Fibroblast of the aortic adventitia (primary cell): ENCODE results near the gene KCNAB1. TPM values are rescaled to one million over a fixed set of nuclear protein-coding genes. Genes with fewer than 3 reads are reported as not detected.
"Not testable (repeated sequence)": the region's sequence is repeated elsewhere in the genome, so short reads cannot be mapped to it uniquely, and the experiment has no call there.

Experiments used
- DNase-seq: peaks from one replicate; pipeline ENCODE4 v3.0.0-alpha.2; 2010; ENCODE audit warnings: low read depth
- H3K4me3 ChIP-seq: 2 replicates; pipeline ENCODE4 v1.5.1; 2011; ENCODE audit warnings: low read depth, mild to moderate bottlenecking, control low read depth, low read length, moderate library complexity
- total RNA-seq: library from RNA; depleted of rRNA; stranded (reverse); fragments of >200 nt; gene quantifications from 2 replicates; pipeline ENCODE4 v1.2.3, GENCODE V29; 2012; ENCODE audit warnings: low replicate concordance
- TF ChIP-seq, protein P1 (sequence below): IDR thresholded peaks from 2 replicates; pipeline ENCODE4 v1.5.1; 2011; ENCODE audit warnings: mild to moderate bottlenecking, low read length, control low read depth, inconsistent platforms; ENCODE audit not compliant: insufficient read depth

Gene KCNAB1
- total RNA-seq, 1 donor = 3.3 TPM

DNA sequence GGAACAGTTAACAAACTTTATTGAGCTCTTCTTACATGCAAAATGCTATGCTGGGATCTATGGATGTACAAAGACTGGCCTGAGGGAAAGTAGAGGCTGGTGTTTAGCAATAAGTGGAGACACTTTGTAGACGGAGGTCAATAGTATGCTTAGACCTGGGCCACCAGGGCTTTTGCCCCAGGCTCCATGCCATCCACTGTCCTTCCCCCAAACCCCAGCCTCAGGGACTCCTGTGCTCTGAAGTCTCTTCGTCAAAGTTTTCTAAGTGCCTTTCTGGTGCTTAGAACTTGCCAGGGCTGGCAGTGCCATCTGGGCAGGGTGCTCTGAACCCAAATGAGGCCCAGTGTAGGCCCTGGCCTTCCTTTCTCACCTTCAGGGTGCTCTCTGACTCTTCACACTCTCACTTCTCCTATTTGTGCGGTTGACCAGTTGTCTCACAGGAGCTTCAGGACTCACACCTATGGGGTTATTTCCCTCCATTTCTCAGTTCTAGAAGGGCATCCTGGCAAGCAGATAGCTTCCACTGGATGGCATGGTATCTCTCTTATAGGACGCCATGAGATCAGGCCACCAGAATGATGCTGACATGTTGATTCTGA lies 21.8 kb upstream of the KCNAB1 start:
- TF ChIP-seq, protein P1, sequence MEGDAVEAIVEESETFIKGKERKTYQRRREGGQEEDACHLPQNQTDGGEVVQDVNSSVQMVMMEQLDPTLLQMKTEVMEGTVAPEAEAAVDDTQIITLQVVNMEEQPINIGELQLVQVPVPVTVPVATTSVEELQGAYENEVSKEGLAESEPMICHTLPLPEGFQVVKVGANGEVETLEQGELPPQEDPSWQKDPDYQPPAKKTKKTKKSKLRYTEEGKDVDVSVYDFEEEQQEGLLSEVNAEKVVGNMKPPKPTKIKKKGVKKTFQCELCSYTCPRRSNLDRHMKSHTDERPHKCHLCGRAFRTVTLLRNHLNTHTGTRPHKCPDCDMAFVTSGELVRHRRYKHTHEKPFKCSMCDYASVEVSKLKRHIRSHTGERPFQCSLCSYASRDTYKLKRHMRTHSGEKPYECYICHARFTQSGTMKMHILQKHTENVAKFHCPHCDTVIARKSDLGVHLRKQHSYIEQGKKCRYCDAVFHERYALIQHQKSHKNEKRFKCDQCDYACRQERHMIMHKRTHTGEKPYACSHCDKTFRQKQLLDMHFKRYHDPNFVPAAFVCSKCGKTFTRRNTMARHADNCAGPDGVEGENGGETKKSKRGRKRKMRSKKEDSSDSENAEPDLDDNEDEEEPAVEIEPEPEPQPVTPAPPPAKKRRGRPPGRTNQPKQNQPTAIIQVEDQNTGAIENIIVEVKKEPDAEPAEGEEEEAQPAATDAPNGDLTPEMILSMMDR = no peak
- no peak for DNase-seq

DNA sequence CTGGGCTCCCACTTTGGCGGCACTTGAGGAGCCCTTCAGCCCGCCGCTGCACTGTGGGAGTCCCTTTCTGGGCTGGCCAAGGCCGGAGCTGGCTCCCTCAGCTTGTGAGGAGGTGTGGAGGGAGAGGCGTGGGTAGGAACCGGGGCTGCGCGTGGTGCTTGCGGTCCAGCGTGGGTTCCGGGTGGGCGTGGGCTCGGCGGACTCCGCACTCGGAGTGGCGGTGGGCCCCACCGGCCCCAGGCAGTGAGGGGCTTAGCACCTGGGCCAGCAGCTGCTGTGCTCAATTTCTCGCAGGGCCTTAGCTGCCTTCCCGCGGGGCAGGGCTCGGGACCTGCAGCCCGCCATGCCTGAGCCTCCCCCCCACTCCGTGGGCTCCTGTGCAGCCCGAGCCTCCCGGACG lies 21.0 kb upstream of the KCNAB1 start:
- H3K4me3 ChIP-seq, DNase-seq: not testable (repeated sequence)

More for the DNA sequence above, 21.8 kb upstream of the KCNAB1 start:
- no peak overlapping the region for H3K4me3 ChIP-seq

DNA sequence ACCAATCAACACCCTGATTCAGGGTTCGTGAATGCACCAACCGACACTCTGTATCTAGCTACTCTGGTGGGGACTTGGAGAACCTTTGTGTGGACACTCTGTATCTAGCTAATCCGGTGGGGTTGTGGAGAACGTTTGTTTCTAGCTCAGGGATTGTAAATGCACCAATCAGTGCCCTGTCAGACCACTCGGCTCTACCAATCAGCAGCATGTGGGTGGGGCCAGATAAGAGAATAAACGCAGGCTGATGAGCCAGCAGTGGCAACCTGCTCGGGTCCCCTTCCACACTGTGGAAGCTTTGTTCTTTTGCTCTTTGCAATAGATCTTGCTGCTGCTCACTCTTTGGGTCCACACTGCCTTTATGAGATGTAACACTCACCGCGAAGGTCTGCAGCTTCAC lies 20.4 kb upstream of the KCNAB1 start:
- not testable (repeated sequence) for H3K4me3 ChIP-seq, DNase-seq

DNA sequence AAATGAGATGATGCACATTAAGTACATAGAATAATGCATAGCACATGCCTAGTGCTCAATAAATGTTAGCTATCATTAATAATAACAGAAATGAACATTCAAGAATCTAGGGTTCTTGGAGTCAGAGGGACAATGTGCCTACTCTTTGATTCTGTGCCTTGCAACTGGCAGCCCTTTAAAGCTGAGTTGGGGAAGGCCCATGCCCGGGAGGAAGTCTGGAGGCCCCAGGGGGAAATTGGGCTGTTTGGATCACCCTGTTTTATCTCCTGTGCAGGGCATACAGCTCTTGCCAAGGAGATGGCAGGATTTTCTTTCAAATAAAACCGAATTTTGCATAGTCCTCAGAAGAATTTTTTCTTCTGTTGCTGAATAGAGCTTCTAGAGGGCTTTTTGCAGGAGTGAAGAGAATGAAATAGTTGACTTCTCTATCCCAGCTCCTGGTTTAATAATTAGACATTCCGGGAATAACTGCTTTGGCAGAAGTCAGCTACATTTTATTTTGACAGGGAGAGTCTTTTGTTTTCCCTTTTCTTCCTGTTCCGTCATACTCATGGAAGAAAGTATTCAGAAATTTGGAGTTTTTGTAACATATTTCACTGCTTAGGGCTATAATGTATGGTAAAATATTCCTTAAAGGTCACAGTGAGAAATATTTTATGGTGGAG lies 18.0 kb upstream of the KCNAB1 start:
- TF ChIP-seq, protein P1 = no peak
- no peak overlapping the region for H3K4me3 ChIP-seq
- DNase-seq = no peak

DNA sequence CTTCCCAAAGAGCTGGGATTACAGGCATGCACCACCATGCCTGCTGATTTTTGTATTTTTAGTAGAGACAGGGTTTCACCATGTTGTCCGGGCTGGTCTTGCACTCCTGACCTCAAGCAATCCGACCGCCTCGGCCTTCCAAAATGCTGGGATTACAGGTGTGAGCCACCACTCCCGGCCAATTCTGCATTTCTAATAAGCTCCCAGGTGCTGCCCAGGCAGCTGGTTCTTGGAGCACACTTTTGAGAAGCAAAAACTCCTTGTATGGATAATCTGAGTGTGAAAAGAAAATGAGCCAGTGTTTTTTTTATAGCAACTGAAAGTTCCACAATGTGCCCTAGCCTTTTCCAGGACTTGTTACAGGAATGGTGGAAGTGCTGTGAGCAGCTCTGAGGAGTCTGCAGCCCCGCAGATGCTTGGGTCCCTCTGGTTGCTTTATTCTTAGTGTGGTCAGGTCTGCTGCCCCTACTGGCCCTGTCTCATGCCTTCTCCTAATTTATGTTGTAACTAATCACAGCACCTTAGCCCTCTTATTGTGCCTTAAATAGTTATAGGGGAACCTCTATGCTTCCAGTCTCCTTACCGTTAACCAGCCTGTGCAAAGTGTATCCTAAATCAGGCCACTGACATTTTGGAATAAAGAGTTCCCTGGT lies 13.5 kb upstream of the KCNAB1 start:
- TF ChIP-seq, protein P1 = no peak
- no peak overlapping the region for H3K4me3 ChIP-seq
- DNase-seq = no peak

DNA sequence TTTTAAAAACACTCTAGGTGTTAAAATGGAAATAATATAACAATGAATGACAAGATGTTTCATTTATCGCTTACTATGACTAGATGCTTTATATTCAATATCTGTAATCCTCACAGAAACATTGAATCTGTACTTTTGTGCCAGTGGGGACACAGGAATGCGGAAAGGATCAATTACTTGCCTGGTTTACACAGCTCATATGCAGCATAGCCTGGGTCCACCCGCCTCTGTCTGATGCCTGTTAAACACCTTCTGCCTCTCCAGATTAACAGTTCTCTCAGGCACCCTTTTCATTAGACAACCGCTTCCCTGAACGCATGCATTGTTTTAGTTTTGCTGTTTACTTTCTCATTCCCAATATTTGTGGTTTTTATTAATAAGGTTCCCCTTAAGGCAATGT lies 12.9 kb upstream of the KCNAB1 start:
- TF ChIP-seq, protein P1 = no peak
- no peak for DNase-seq
- no peak overlapping the region for H3K4me3 ChIP-seq

DNA sequence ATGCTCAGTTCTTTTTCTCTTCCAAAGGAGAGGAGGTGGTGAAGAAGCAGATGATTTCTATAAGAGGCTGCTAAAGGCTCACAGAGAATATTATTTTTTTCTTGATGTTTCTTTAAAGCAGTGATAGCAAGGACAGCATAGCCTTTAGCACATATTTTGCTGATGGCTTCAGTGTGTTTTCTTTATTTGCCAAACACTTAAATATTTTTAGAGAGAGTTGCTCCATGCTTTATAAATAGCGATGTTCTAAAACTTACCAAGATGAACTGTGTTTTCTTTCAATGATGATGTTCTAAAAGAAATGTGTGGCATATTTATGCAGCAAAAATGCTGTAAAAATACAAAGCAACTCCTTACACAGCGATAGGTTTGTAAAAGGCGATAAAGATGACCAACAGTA lies 11.8 kb upstream of the KCNAB1 start:
- no peak overlapping the region for H3K4me3 ChIP-seq
- TF ChIP-seq, protein P1 = no peak
- DNase-seq = no peak

DNA sequence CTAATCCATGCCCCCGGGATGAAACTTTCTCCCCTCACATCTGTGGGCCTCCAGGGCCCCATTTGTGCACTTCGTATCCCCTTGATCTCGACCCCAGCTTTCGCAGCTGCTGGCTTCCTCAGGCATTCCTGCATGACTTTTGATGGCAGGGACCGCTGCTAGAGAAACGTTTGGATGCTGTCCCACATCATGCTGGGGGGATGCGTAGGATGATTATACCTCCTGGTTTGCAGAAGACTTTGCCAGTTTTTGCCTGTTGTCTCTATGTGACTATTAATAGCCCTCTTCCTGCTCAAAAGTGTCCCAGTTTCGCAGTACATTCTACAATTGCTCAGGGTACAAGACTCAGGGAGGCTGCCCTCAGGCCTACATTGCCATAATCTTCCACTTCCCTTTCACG lies 10.4 kb upstream of the KCNAB1 start:
- DNase-seq = no peak
- no peak overlapping the region for H3K4me3 ChIP-seq
- TF ChIP-seq, protein P1 = no peak
